ENCODE data around the gene SCARF2. TPM values are rescaled to one million over a fixed set of nuclear protein-coding genes. Genes with fewer than 3 reads are reported as not detected.
"Not testable (repeated sequence)": the region's sequence is repeated elsewhere in the genome, so short reads cannot be mapped to it uniquely, and the experiment has no call there.

The SCARF2 gene
- total and polyA plus RNA-seq, 5 donors from 2014 or later, result 0.70 to 6.9 (median 1.5) TPM

DNA sequence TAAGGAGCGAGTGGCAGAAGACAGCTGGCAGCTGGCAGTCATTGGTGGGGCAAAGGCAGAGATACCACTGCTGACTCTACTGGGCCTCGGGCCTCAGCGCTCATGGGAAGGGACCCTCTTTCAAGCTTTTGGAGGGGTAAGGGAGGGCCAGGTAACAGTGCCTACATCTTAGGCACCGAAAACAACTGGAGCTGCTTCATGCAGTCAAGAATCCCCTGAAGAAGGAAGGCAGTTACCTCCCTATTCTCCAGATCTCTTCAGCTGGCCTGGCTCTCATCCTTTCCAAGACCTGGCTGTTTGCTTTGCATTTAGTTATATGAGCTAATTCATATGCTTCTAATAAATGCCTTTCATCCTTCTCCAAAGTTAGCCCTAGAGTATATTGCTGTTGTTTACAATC is 59.5 kb downstream of the SCARF2 start:
- no peaks in the 10 kb centered on the region for H3K36me3 Mint-ChIP-seq
- H3K4me1 ChIP-seq (ENCODE audit: control insufficient read depth, insufficient read depth, low read length, poor library complexity, severe bottlenecking), result no peaks in the 10 kb centered on the region
- no peaks in the 10 kb centered on the region for H3K4me1 Mint-ChIP-seq
- H3K9me3 ChIP-seq (ENCODE audit: control insufficient read depth in 2 of 2, low read length in 2 of 2), result no peaks in the 10 kb centered on the region
- H3K27me3 ChIP-seq (ENCODE audit: control insufficient read depth, insufficient read depth, low read length), result no peaks in the 10 kb centered on the region
- peaks cover 0 to 4% (median 0%) of the 10 kb centered on the region in 7 donors for H3K9me3 Mint-ChIP-seq
- H3K36me3 ChIP-seq (ENCODE audit: control insufficient read depth, insufficient read depth, low read length), result no peaks in the 10 kb centered on the region
- ATAC-seq (ENCODE audit: low read depth in 2 of 2) (no peak), DNase-seq (no peak)
- H3K27ac ChIP-seq (ENCODE audit: insufficient read depth, low read length, poor library complexity, severe bottlenecking), result no peak overlapping the region
- H3K27me3 Mint-ChIP-seq, result peaks cover 26% of the 10 kb centered on the region
- H3K4me3 Mint-ChIP-seq, result no peak overlapping the region
- H3K4me3 ChIP-seq (ENCODE audit: low read depth, low read length), result no peak overlapping the region
- H3K27ac Mint-ChIP-seq, result no peak overlapping the region

- not testable (repeated sequence) for H3K27ac Mint-ChIP-seq
Observed at GRCh38 chr22:20376983-20377382, 60.6 kb downstream of the SCARF2 start.

DNA sequence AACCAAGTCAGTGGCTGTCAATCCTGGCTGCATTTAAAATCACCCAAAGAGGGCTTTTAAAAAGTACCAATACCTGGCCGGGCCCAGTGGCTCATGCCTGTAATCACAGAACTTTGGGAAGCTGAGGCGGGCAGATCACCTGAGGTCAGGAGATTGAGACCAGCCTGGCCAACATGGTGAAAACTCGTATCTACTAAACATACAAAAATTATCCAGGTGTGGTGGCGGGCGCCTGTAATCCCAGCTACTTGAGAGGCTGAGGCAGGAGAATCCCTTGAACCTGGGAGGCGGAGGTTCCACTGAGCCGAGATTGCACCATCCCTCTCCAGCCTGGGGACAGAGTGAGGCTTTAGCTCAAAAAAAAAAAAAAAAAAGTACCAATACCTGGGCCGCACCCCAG is 61.3 kb downstream of the SCARF2 start:
- not testable (repeated sequence) for H3K9me3 Mint-ChIP-seq; H3K9me3 ChIP-seq (ENCODE audit: control insufficient read depth in 2 of 2, low read length in 2 of 2); DNase-seq; ATAC-seq (ENCODE audit: low read depth in 2 of 2); H3K4me1 Mint-ChIP-seq; H3K4me1 ChIP-seq (ENCODE audit: control insufficient read depth, insufficient read depth, low read length, poor library complexity, severe bottlenecking); H3K36me3 ChIP-seq (ENCODE audit: control insufficient read depth, insufficient read depth, low read length); H3K27me3 ChIP-seq (ENCODE audit: control insufficient read depth, insufficient read depth, low read length); H3K27ac ChIP-seq (ENCODE audit: insufficient read depth, low read length, poor library complexity, severe bottlenecking); H3K27ac Mint-ChIP-seq; H3K4me3 Mint-ChIP-seq; H3K4me3 ChIP-seq (ENCODE audit: low read depth, low read length); H3K36me3 Mint-ChIP-seq
- H3K27me3 Mint-ChIP-seq, result peaks cover 21% of the 10 kb centered on the region

More at GRCh38 chr22:20376983-20377382, 60.6 kb downstream of the SCARF2 start:
- peaks cover 21% of the 10 kb centered on the region for H3K27me3 Mint-ChIP-seq
- not testable (repeated sequence) for H3K36me3 ChIP-seq (ENCODE audit: control insufficient read depth, insufficient read depth, low read length); ATAC-seq (ENCODE audit: low read depth in 2 of 2); H3K4me3 ChIP-seq (ENCODE audit: low read depth, low read length); H3K4me3 Mint-ChIP-seq; DNase-seq; H3K27ac ChIP-seq (ENCODE audit: insufficient read depth, low read length, poor library complexity, severe bottlenecking); H3K36me3 Mint-ChIP-seq; H3K9me3 ChIP-seq (ENCODE audit: control insufficient read depth in 2 of 2, low read length in 2 of 2); H3K4me1 ChIP-seq (ENCODE audit: control insufficient read depth, insufficient read depth, low read length, poor library complexity, severe bottlenecking); H3K4me1 Mint-ChIP-seq; H3K9me3 Mint-ChIP-seq; H3K27me3 ChIP-seq (ENCODE audit: control insufficient read depth, insufficient read depth, low read length)

Other genes starting within 250 kb of the SCARF2 start
- 1.3 TPM for gene RTN4R, start 169.5 kb downstream of the SCARF2 start, total RNA-seq
- 1 to 10 TPM; 1.2 to 3.3 (median 1.9) TPM for gene RTN4R, start 169.5 kb downstream of the SCARF2 start, polyA plus RNA-seq
- gene DGCR6L, start 117.8 kb downstream of the SCARF2 start, total RNA-seq, result 28.7 TPM
- gene DGCR6L, start 117.8 kb downstream of the SCARF2 start, polyA plus RNA-seq, result 100 to 1,000 TPM; 106 to 123 (median 114) TPM
- 4.1 TPM for gene ZNF74, start 43.7 kb downstream of the SCARF2 start, total RNA-seq
- gene ZNF74, start 43.7 kb downstream of the SCARF2 start, polyA plus RNA-seq, result 1 to 10 TPM; 3.4 to 5.9 (median 4.5) TPM
- 55.6 TPM for gene KLHL22, start 58.0 kb upstream of the SCARF2 start, total RNA-seq
- 10 to 100 TPM; 40.1 to 48.1 (median 42.4) TPM for gene KLHL22, start 58.0 kb upstream of the SCARF2 start, polyA plus RNA-seq
- 397 TPM for gene MED15, start 69.8 kb upstream of the SCARF2 start, total RNA-seq
- 10 to 100 TPM; 35.1 to 43.0 (median 38.5) TPM for gene MED15, start 69.8 kb upstream of the SCARF2 start, polyA plus RNA-seq